Measurements from ENCODE around the gene CASKIN2.

Gene CASKIN2

GRCh38 chr17:75514299-75514918 lies 928 bp downstream of the CASKIN2 start:
- TF ChIP-seq NFIC (IDR thresholded peaks at IDR 0.05) (0 out of 2 replicates have a peak, but pooled peaks have one; percentile 31), TCF12 (IDR thresholded peaks at IDR 0.05; ENCODE audit: low read depth) (peak; percentile 34; the same call in 1 of the 2 replicates), RAD21 (IDR thresholded peaks at IDR 0.05; ENCODE audit: low read depth) (no peak), MAX (IDR thresholded peaks at IDR 0.05) (no peak), YY1 (IDR thresholded peaks at IDR 0.05; ENCODE audit: low read depth) (no peak)

- TF ChIP-seq EP300 (IDR thresholded peaks at IDR 0.05; ENCODE audit: borderline replicate concordance) (no peak), TAF1 (IDR thresholded peaks at IDR 0.05; ENCODE audit: low read depth) (0 out of 2 replicates have a peak, but pooled peaks have one; percentile 30), NFIC (IDR thresholded peaks at IDR 0.05) (no peak), YY1 (IDR thresholded peaks at IDR 0.05; ENCODE audit: low read depth) (no peak)
Measured at GRCh38 chr17:75513641-75514000, 1.7 kb downstream of the CASKIN2 start.

- TF ChIP-seq TCF12 (IDR thresholded peaks at IDR 0.05; ENCODE audit: low read depth) (no peak), YY1 (IDR thresholded peaks at IDR 0.05; ENCODE audit: low read depth) (no peak), USF1 (IDR thresholded peaks at IDR 0.05) (no peak), RAD21 (IDR thresholded peaks at IDR 0.05; ENCODE audit: low read depth) (no peak), ZBTB7A (IDR thresholded peaks at IDR 0.05; ENCODE audit: low read depth) (no peak), MAX (IDR thresholded peaks at IDR 0.05) (no peak), EP300 (IDR thresholded peaks at IDR 0.05; ENCODE audit: borderline replicate concordance) (no peak), TEAD4 (IDR thresholded peaks at IDR 0.05) (no peak), REST (IDR thresholded peaks at IDR 0.05; ENCODE audit: low read depth) (no peak), EGR1 (IDR thresholded peaks at IDR 0.05) (no peak), NFIC (IDR thresholded peaks at IDR 0.05) (no peak), FOXM1 (IDR thresholded peaks at IDR 0.05; ENCODE audit: borderline replicate concordance, low read depth) (no peak), CREB1 (IDR thresholded peaks at IDR 0.05; ENCODE audit: low read depth) (no peak)
Measured at GRCh38 chr17:75512926-75513640, 2.3 kb downstream of the CASKIN2 start.

GRCh38 chr17:75511610-75512575 lies 3.4 kb downstream of the CASKIN2 start:
- no peak for TF ChIP-seq USF1 (IDR thresholded peaks at IDR 0.05)
- peak; percentile 93 for TF ChIP-seq NFIC (IDR thresholded peaks at IDR 0.05)

GRCh38 chr17:75511270-75511609 lies 4.1 kb downstream of the CASKIN2 start:
- no peak for TF ChIP-seq CREB1 (IDR thresholded peaks at IDR 0.05; ENCODE audit: low read depth)
- no peak for TF ChIP-seq NFIC (IDR thresholded peaks at IDR 0.05)

GRCh38 chr17:75509528-75510258 lies 5.6 kb downstream of the CASKIN2 start:
- no peak for TF ChIP-seq TAF1 (IDR thresholded peaks at IDR 0.05; ENCODE audit: low read depth)
- no peak for TF ChIP-seq REST (IDR thresholded peaks at IDR 0.05; ENCODE audit: low read depth)
- no peak for TF ChIP-seq NFIC (IDR thresholded peaks at IDR 0.05)
- TF ChIP-seq USF1 (IDR thresholded peaks at IDR 0.05) = no peak
- no peak for TF ChIP-seq CREB1 (IDR thresholded peaks at IDR 0.05; ENCODE audit: low read depth)
- TF ChIP-seq TEAD4 (IDR thresholded peaks at IDR 0.05) = no peak
- no peak for TF ChIP-seq MAX (IDR thresholded peaks at IDR 0.05)
- TF ChIP-seq EGR1 (IDR thresholded peaks at IDR 0.05) = no peak
- TF ChIP-seq RAD21 (IDR thresholded peaks at IDR 0.05; ENCODE audit: low read depth) = no peak
- TF ChIP-seq CEBPB (IDR thresholded peaks at IDR 0.05) = no peak
- no peak for TF ChIP-seq ZBTB7A (IDR thresholded peaks at IDR 0.05; ENCODE audit: low read depth)
- TF ChIP-seq FOXM1 (IDR thresholded peaks at IDR 0.05; ENCODE audit: borderline replicate concordance, low read depth) = no peak

Data from Ishikawa (cell line).